LNCaP clone FGC (cell line): ENCODE data around the gene ANKFN1.

Experiments
- DNase-seq: peaks from one replicate; pipeline ENCODE4 v3.0.0-alpha.2; 2011; ENCODE audit warnings: low read depth
- H3K4me3 ChIP-seq: 2 replicates; pipeline ENCODE4 v1.5.1; 2011; ENCODE audit warnings: mild to moderate bottlenecking, low read depth, low read length, control low read depth
- TF ChIP-seq, protein P1 (sequence below): IDR thresholded peaks from 2 replicates; pipeline ENCODE4 v1.5.1; 2012; ENCODE audit warnings: mild to moderate bottlenecking; ENCODE audit not compliant: control insufficient read depth, insufficient read depth; ENCODE audit errors: extremely low read depth

Gene ANKFN1, protein sequence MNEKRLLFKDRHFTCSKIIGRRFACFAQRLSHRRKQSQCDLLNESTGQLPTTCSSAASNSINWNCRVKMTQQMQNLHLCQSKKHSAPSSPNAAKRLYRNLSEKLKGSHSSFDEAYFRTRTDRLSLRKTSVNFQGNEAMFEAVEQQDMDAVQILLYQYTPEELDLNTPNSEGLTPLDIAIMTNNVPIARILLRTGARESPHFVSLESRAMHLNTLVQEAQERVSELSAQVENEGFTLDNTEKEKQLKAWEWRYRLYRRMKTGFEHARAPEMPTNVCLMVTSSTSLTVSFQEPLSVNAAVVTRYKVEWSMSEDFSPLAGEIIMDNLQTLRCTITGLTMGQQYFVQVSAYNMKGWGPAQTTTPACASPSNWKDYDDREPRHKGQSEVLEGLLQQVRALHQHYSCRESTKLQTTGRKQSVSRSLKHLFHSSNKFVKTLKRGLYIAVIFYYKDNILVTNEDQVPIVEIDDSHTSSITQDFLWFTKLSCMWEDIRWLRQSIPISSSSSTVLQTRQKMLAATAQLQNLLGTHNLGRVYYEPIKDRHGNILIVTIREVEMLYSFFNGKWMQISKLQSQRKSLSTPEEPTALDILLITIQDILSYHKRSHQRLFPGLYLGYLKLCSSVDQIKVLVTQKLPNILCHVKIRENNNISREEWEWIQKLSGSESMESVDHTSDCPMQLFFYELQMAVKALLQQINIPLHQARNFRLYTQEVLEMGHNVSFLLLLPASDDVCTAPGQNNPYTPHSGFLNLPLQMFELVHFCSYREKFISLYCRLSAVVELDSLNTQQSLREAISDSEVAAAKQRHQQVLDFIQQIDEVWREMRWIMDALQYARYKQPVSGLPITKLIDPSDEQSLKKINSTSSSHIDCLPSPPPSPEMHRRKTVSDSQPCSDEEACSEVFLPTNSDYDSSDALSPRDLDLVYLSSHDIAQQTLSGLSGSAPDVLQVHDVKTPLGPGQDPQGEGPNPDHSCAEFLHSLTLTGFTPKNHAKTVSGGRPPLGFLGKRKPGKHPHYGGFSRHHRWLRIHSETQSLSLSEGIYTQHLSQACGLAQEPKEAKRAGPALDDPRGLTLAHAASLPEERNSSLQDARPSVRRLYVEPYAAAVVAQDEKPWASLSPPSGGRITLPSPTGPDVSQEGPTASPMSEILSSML

DNA sequence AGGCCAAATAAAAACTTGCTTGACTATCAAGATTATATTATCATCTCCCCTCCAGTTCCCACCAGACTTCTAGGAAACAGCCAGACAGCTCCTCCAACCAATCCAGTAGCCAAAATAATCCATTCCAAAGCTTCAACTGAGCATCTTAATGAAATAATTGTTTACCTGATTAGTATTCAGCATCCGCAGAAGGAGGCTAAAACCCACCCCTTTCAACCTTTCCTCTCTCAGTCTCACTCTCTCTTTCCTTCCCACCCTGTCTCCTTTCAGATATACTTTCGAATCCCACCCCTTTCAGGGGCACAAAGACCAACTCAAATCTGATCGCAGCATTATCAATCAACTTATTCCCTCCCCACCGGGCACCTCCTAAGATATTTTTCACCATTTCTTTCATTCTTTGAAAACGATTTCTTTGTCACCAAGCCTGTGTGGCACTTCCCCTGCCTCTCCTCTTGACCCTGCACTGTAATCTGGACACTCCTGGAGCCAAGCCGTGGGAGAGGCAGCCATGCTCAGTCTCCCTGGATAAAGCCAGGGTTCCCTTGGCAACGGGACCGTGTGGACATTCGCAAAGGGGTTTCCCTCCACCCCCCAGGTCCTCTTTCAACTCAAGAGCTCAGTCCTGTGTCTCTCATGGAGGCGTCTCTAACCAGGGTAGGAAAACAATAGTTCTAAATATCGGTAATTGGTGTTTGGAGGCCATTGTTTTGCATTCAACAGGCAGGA is at the start of gene ANKFN1:
TSS of gene ANKFN1 (plus strand) at position 602 of the 729 bp plus-strand sequence. CDS start 59,193 bp downstream, outside the sequence.
- H3K4me3 ChIP-seq, result no peak within 1 kb of the TSS
- DNase-seq, result no peak
- TF ChIP-seq, protein P1, sequence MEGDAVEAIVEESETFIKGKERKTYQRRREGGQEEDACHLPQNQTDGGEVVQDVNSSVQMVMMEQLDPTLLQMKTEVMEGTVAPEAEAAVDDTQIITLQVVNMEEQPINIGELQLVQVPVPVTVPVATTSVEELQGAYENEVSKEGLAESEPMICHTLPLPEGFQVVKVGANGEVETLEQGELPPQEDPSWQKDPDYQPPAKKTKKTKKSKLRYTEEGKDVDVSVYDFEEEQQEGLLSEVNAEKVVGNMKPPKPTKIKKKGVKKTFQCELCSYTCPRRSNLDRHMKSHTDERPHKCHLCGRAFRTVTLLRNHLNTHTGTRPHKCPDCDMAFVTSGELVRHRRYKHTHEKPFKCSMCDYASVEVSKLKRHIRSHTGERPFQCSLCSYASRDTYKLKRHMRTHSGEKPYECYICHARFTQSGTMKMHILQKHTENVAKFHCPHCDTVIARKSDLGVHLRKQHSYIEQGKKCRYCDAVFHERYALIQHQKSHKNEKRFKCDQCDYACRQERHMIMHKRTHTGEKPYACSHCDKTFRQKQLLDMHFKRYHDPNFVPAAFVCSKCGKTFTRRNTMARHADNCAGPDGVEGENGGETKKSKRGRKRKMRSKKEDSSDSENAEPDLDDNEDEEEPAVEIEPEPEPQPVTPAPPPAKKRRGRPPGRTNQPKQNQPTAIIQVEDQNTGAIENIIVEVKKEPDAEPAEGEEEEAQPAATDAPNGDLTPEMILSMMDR, result no peak

DNA sequence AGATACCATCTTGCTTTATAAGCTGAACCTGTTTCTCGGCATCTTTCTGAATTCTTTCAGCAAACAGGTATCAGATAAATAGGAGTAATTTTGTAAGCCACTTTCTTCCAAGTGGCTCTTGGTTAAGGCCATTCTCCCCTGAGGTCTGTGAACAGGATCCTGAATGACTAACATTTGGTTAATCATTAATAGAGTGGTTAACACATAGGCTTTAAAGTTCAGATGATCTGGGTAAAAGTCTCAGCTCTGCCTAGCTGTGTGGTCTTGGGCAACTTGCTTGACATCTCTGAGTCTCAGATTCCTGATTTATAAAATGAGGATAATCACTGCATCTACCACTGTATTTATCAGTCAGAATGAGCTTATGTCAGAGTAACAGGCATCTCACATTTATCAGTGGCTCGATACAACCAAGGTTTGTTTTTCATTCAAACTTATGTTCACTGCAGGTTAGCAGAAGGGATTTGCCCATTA is 44.4 kb upstream of the ANKFN1 start:
- TF ChIP-seq, protein P1, result no peak
- no peak for DNase-seq
- H3K4me3 ChIP-seq, result no peak overlapping the region

DNA sequence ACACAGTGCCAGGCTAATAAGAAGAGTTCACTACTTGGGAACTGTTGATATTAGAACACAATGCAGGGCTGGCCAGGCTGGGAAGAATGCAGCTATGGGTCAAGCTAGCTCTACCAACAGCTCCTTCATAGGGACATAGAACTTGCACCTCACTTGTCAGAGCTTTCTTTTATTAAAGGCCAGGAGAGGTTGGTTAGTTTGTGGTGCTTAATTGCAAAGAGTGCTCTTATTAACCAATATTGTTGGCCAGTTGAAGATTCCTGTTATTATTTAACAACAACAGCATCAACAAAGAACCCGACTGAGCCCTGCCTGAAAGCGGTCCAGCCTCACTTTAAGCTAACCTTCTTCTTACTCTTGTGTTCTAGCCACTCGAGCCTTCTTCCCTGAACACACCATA is 43.4 kb upstream of the ANKFN1 start:
- no peak for DNase-seq
- TF ChIP-seq, protein P1, result no peak

DNA sequence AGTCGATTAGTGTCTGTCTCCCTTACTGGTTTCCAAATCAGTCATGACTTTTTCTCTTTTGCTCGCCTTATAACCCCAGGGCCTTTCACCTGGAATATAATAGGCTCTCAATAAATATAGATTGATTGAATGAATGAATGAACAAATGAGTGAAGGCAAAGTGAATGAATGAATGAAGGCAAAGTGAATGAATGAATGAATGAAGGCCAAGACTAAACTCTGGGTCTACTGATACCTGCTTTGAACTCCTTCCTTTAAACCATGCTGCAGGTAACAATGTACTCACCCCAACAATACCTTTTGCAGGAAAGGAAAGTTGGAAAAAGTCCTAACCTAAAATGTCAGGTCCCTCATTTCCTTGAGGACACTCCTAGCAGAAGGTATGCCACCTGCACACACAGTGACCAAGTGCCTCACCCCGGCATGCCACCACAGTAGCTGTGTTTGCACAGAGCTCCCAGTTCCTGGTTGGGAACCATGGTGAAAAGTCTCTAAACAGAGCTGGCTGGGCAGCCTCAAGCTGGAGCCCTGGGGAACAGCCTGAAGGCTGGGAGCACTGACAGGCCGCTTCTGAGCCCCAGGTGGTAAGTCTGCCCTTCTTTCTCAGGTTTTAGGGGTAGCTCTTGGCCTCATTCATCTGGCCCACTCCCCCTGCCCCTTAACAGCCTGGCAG is 42.7 kb upstream of the ANKFN1 start:
- no peak overlapping the region for H3K4me3 ChIP-seq
- no peak for DNase-seq
- TF ChIP-seq, protein P1, result no peak

More for the DNA sequence above, 43.4 kb upstream of the ANKFN1 start:
- no peak overlapping the region for H3K4me3 ChIP-seq

DNA sequence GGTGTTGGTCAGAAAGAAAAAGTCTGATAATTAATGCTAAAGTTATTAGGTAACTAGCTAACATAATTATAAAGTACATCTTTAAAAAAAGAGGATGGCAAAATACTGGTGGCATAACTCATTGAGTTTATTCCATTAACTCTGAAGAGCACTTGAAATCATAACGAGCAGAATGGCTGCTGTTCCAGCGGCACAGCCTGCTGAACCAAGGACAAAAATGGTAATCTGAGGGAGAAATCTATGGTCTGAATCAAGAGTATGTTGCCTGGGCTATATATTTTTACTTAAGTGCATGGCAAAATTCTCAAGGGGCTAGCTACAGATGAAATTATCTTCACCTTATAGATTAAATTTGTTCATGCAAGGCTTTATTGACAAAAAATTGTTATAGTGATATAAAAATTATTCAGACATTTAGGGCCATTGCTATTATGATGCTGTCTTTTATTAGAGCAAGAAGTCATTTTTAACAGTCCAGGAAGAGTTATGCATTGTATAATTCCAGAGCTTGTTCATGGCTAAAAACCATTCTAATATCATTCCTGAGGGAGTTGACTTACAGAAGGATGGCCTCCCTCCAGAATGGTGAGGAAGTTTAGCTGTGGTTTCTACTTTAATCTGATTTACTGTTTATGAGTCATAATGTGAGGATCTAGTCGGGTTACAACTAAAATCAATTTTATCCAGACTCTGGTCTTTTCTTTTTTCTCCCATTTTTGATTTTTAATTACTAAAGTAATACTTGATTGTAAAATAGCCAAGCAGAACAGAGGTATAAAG is 41.4 kb upstream of the ANKFN1 start:
- no peak overlapping the region for H3K4me3 ChIP-seq
- no peak for DNase-seq
- TF ChIP-seq, protein P1, result no peak
